B cell (primary cell): ENCODE results near the gene NSUN2. TPM values are rescaled to one million over a fixed set of nuclear protein-coding genes. Genes with fewer than 3 reads are reported as not detected.

Source experiments
- ATAC-seq: fragments of 200-7000 bp; cut with Tn5 transposase; one replicate; pipeline ENCODE4 v1.10.0; 2021; ENCODE audit warnings: low read depth, mild to moderate bottlenecking, moderate number of reproducible peaks, moderate library complexity
- CTCF ChIA-PET: fragments of 350-600 bp; sonication (Branson Sonifier 250); formaldehyde crosslinking; loops from one replicate; lab custom pipeline; 2021; ENCODE audit warnings: antibody characterized with exemption, inconsistent platforms; lab: Charles Lee
- POLR2A ChIA-PET: fragments of 350-600 bp; sonication (Branson Sonifier 250); formaldehyde crosslinking; loops from one replicate; lab custom pipeline; 2021; ENCODE audit warnings: antibody characterized with exemption; lab: Charles Lee
- DNase-seq: peaks from one replicate; pipeline ENCODE4 v3.0.0; 2013
- H2AFZ ChIP-seq: 2 replicates; pipeline ENCODE4 v1.6.1; 2012; ENCODE audit warnings: mild to moderate bottlenecking, low read depth, low read length; ENCODE audit not compliant: insufficient read depth, poor library complexity, severe bottlenecking
- H3K27ac ChIP-seq, 2 donors: 1 replicate in 1 of 2; 2 replicates in 1 of 2; pipeline ENCODE4 v1.5.1; 2012 to 2013; ENCODE audit warnings: low read length in 2 of 2, mild to moderate bottlenecking in 2 of 2, moderate library complexity in 1 of 2
- H3K27me3 ChIP-seq, 4 experiments: fragments of 200-600 bp in 1 of 4; sonication (generic) in 1 of 4; replicated peaks in 1 of 4; 1 replicate in 2 of 4; 2 replicates in 2 of 4; pipeline versions ENCODE4 v1.6.1 to v1.7.0; 2013 to 2016; ENCODE audit warnings: low read length in 3 of 4, mild to moderate bottlenecking in 2 of 4, mixed read lengths in 1 of 4, moderate library complexity in 1 of 4; ENCODE audit not compliant: insufficient read depth in 4 of 4, control insufficient read depth in 3 of 4; ENCODE audit errors: control extremely low read depth in 1 of 4
- H3K36me3 ChIP-seq, 2 experiments: replicated peaks in 1 of 2; 1 replicate in 1 of 2; 2 replicates in 1 of 2; pipeline versions ENCODE4 v1.6.1 to v1.7.1; 2013; ENCODE audit warnings: low read length in 1 of 2; ENCODE audit not compliant: insufficient read depth in 2 of 2, control insufficient read depth in 1 of 2; ENCODE audit errors: control extremely low read depth in 1 of 2, extremely low read depth in 1 of 2
- H3K4me1 ChIP-seq, 2 donors: fragments of 200-600 bp in 1 of 2; sonication (generic) in 1 of 2; 1 replicate in 1 of 2; 2 replicates in 1 of 2; pipeline versions ENCODE4 v1.5.1 to v1.6.1; 2013 to 2017; ENCODE audit warnings: low read length in 2 of 2; ENCODE audit not compliant: control insufficient read depth in 2 of 2, insufficient read depth in 2 of 2
- H3K4me2 ChIP-seq: replicated peaks from 2 replicates; pipeline ENCODE3; 2012; ENCODE audit warnings: mild to moderate bottlenecking, low read depth, low read length; ENCODE audit not compliant: poor library complexity, severe bottlenecking
- H3K4me3 ChIP-seq, 5 experiments: fragments of 200-600 bp in 1 of 5; sonication (generic) in 1 of 5; 1 replicate in 3 of 5; 2 replicates in 2 of 5; pipeline versions ENCODE4 v1.5.1 to v1.7.0; 2011 to 2016; ENCODE audit warnings: low read length in 4 of 5, mild to moderate bottlenecking in 4 of 5, low read depth in 2 of 5, control low read depth in 1 of 5, moderate library complexity in 1 of 5; ENCODE audit not compliant: insufficient read depth in 1 of 5; ENCODE audit errors: control extremely low read depth in 1 of 5, extremely low read depth in 1 of 5
- H3K79me2 ChIP-seq: fragments of 200-600 bp; sonication (generic); one replicate; pipeline ENCODE4 v1.6.0; 2016; ENCODE audit warnings: low read length; ENCODE audit not compliant: control insufficient read depth, insufficient read depth
- H3K9ac ChIP-seq: fragments of 200-600 bp; sonication (generic); 2 replicates; pipeline ENCODE4 v1.6.1; 2017; ENCODE audit warnings: mild to moderate bottlenecking, low read length, moderate library complexity
- H3K9me3 ChIP-seq, 3 donors: one replicate each; pipeline versions ENCODE4 v1.6.1 to v1.7.1; 2013; ENCODE audit warnings: low read length in 2 of 3; ENCODE audit not compliant: control insufficient read depth in 2 of 3, insufficient read depth in 1 of 3; ENCODE audit errors: control extremely low read depth in 1 of 3
- H4K20me1 ChIP-seq: 2 replicates; pipeline ENCODE4 v1.6.0; 2012; ENCODE audit warnings: mild to moderate bottlenecking, low read length; ENCODE audit not compliant: insufficient read depth, control insufficient read depth, poor library complexity, severe bottlenecking
- H3K27ac Mint-ChIP-seq: one replicate; pipeline ENCODE4 v1.8.0; 2021; ENCODE audit warnings: mixed read lengths
- H3K27me3 Mint-ChIP-seq: one replicate; pipeline ENCODE4 v1.8.0; 2021; ENCODE audit warnings: mixed read lengths
- H3K4me1 Mint-ChIP-seq: one replicate; pipeline ENCODE4 v1.8.0; 2021; ENCODE audit warnings: mixed read lengths
- H3K4me3 Mint-ChIP-seq: one replicate; pipeline ENCODE4 v1.8.0; 2021; ENCODE audit warnings: mixed read lengths
- H3K9me3 Mint-ChIP-seq: one replicate; pipeline ENCODE4 v1.8.0; 2022; ENCODE audit warnings: mixed read lengths; ENCODE audit not compliant: insufficient read depth
- CTCF ChIP-seq: fragments of 200-600 bp; IDR thresholded peaks from one replicate; pipeline ENCODE4 v1.8.0; 2022; ENCODE audit warnings: antibody characterized with exemption, mild to moderate bottlenecking
- EZH2 ChIP-seq: IDR thresholded peaks from 2 replicates; pipeline ENCODE4 v1.6.1; 2012; ENCODE audit warnings: borderline replicate concordance, low read depth, mild to moderate bottlenecking, moderate library complexity, low read length; ENCODE audit not compliant: insufficient read depth, poor library complexity, severe bottlenecking
- WGBS: methylation state at CpG from one replicate; pipeline ENCODE4 v1.1.5; 2013; ENCODE audit warnings: missing lambda C conversion rate; ENCODE audit not compliant: insufficient coverage; 5-methylcytosine and 5-hydroxymethylcytosine counted together
- intact Hi-C: fragments of 100-400 bp; cut with micrococcal nuclease; formaldehyde crosslinking; loops from one replicate; pipeline ENCODE4 v1.10.0; 2022
- polyA plus RNA-seq: library from polyadenylated mRNA; depleted of rRNA; stranded (reverse); fragments of >200 nt; gene quantifications from 2 replicates; pipeline ENCODE4 v1.2.3, GENCODE V29; 2012
- total RNA-seq, 2 donors: library from RNA; stranded (reverse); fragments of 120-200 nt in 1 of 2; gene quantifications; 1 replicate in 1 of 2; 2 replicates in 1 of 2; pipeline versions ENCODE4 v1.2.3 to v1.2.4, GENCODE V29; 2013 to 2022

NSUN2 gene
- total and polyA plus RNA-seq, 2 donors (not counting 1 experiment from before 2014, with no cell fraction given) = 58.8 to 85.0 TPM

- CTCF ChIA-PET = no interaction called here
- no peak overlapping the region for H3K27ac Mint-ChIP-seq
- Histone ChIP-seq H3K4me2 (no peak overlapping the region), H2AFZ (no peak overlapping the region), H3K36me3 (no peaks in the 10 kb centered on the region), H3K9ac (no peak overlapping the region), H3K4me1 (no peaks in the 10 kb centered on the region), H3K9me3 (peaks cover 0 to 8% (median 0%) of the 10 kb centered on the region in 3 donors), H3K27me3 (peaks cover 0 to 13% (median 3%) of the 10 kb centered on the region in 4 experiments), H3K27ac (no peak overlapping the region), H3K4me3 (no peak overlapping the region), H4K20me1 (no peaks in the 10 kb centered on the region), H3K79me2 (no peaks in the 10 kb centered on the region)
- no peaks in the 10 kb centered on the region for H3K4me1 Mint-ChIP-seq
- H3K27me3 Mint-ChIP-seq = peaks cover 34% of the 10 kb centered on the region
- H3K4me3 Mint-ChIP-seq = no peak overlapping the region
- DNase-seq (no peak), ATAC-seq (no peak)
- TF ChIP-seq CTCF (no peak), EZH2 (no peak)
- intact Hi-C loops = no loop called here
- 90% methylated on average over 5 of the region's 5 CpGs for WGBS
- POLR2A ChIA-PET = no interaction called here
- H3K9me3 Mint-ChIP-seq = no peaks in the 10 kb centered on the region
These were observed 62.3 kb downstream of the NSUN2 start for GRCh38 chr5:6570530-6570929.

GRCh38 chr5:6568889-6569288 is 64.0 kb downstream of the NSUN2 start:
- Histone ChIP-seq H3K4me3 (no peak overlapping the region), H3K36me3 (no peaks in the 10 kb centered on the region), H3K4me2 (no peak overlapping the region), H3K79me2 (no peaks in the 10 kb centered on the region), H3K27ac (no peak overlapping the region), H3K9me3 (peaks cover 0 to 8% (median 0%) of the 10 kb centered on the region in 3 donors), H3K9ac (no peak overlapping the region), H2AFZ (no peak overlapping the region), H3K27me3 (peaks cover 0 to 10% (median 3%) of the 10 kb centered on the region in 4 experiments), H4K20me1 (no peaks in the 10 kb centered on the region), H3K4me1 (no peaks in the 10 kb centered on the region)
- Mint-ChIP-seq H3K27me3 (peaks cover 34% of the 10 kb centered on the region), H3K4me1 (no peaks in the 10 kb centered on the region), H3K27ac (no peak overlapping the region), H3K9me3 (no peaks in the 10 kb centered on the region), H3K4me3 (no peak overlapping the region)
- WGBS = 77% methylated on average over 5 of the region's 6 CpGs
- DNase-seq (no peak), ATAC-seq (no peak)
- ChIA-PET POLR2A (interaction anchor here (0.9 kb wide), 1 partner anchor 11 kb away, joined by 4 read pairs; no protein-coding TSS in a partner anchor), CTCF (no interaction called here)
- intact Hi-C loops = no loop called here
- TF ChIP-seq EZH2 (no peak), CTCF (no peak)
